Activated CD4-positive, CD25-positive, alpha-beta regulatory T cell (primary cell): ENCODE measurements around the gene SDHAF2.
"Not testable (repeated sequence)": the region's sequence is repeated elsewhere in the genome, so short reads cannot be mapped to it uniquely, and the experiment has no call there.

Experiments
- DNase-seq, 4 experiments: peaks; one replicate each; lab custom pipeline; 2025; lab: John Stamatoyannopoulos, UW

The SDHAF2 gene

GRCh38 chr11:61429691-61430582, at the start of gene SDHAF2, which contains the start of gene CPSF7:
TSS of gene SDHAF2 (plus strand) at chr11:61430124. CDS start at chr11:61430147, 23 bp downstream.
TSS of gene CPSF7 (minus strand) at chr11:61429975. CDS start at chr11:61429235, 740 bp downstream.
- peak; percentile 95 to 98 (median 97) for DNase-seq

GRCh38 chr11:61380884-61381283, 49.0 kb upstream of the SDHAF2 start:
- no peak for DNase-seq

DNA sequence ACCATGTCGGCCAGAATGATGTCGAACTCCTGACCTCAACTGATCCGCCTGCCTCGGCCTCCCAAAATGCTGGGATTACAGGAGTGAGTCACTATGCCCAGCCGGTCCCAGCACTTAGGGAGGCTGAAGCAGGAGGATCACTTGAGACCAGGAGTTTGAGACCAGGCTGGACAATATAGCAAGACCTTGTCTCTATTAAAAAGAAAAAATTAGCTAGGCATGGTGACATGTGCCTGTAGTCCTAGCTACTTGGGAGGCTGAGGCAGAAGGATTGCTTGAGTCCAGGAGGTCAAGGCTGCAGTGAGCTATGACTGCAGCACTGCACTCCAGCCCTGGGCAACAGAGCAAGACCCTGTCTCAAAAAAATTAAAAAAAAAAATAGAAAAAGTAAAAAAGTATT, 46.1 kb upstream of the SDHAF2 start:
- DNase-seq: not testable (repeated sequence)

DNA sequence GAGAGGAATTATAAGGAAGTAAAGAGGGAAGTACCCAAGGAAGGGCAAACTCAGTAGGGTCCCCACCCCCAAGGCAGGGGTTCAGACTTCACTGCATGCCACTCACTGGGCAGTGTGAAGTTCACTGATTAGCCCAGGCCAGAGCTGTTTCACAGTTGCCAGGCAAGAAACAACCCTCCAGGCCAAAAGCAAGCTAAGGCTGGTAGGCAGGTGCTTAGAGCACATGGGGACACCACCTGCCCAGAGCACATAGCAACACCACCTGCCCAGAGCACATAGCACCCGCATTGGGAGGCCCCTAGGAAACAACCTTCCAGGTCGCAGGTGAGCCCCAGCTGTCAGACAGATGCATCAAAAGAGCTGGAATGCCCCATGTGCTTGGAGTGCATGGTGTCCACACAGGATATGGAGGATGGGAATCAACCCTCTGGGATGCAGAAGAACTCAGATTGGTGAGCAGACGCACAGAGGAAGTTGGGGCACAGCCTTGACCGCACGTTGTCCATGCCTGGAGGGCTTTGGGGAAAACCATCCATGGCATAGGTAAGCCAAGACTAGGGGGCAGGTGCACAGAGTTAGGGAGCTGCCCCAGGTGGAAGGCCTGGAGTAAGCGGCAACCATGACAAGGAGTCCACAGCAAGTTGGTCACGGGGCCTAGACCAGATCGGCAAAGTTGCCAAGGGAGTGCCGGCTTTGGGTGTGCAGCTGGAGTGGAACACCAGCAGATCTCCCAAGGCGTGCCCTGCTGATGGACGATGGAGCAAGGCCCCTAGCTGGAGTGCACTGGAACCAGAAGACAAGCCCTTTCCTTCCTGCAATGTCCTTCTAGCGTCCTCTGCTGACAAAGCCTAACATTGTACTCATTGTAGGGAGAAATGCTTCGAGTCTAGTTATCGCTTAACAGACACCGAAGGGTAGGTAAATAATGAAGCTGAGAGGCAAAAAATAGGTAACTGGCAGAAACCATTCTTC, 45.4 kb upstream of the SDHAF2 start:
- DNase-seq: no peak

DNA sequence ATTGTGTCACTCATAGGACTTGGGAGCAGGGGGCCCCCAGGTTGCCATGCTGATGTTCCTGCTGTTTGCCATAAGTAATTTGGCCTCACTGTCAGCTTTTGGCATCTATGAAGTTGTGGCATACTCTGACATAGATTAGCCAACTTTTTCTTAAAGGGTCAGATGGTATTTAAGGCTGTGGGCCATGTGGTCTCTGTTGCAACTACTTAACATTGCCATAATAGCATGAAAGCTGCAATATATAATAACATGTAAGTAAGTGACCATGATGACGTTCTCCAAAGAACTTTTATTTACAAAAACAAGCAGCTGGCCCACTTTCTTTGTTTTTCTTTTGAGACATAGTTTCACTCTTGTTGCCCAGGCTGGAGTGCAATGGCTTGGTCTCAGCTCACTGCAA, 39.8 kb upstream of the SDHAF2 start:
- no peak for DNase-seq

DNA sequence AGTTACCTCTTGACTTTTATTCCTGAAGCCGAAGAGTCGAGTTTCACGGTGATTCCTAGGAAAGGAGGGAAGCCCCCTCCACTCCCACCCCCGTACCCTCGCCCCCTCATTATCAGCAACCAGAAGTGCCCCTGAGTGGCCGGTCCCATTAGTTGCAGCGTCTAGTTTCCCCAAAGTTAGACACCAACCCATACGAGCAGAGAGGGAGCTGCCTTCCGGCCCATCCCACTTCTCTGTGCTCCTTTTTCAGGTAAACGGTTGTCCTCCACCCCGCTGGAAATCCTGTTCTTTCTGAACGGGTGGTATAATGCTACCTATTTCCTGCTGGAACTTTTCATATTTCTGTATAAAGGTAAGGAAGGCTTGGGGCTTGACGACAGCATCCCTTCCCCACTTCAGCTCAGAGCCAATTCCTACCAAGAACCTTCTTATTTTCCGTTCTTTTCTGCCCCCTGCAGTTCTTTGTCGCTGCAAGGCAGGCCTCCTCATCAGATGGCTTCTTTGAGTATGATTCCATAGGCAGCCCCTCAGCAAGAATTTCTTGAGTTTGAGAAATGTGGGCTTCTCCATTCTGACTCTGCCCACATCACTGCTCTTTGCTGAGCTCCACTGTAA, 36.8 kb upstream of the SDHAF2 start:
- no peak for DNase-seq

DNA sequence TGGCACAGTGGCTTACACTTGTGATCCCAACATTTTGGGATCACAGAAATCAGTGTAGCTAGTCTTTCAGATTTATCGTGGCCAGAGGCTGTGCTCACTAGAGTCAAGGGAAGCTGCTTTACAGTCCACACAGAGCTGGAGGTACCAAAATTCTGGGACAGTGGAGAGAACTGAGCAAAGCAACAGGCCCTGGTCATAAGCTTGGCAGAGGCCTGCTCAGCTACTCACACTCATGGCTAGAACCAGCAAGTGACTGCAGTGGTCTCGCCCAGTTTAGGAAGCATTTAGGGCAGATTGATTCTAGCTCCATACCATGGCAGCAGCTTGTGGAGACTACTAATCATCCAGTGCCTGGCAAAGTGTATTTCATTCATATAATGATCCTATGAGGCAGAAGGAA, 28.8 kb upstream of the SDHAF2 start:
- no peak for DNase-seq

DNA sequence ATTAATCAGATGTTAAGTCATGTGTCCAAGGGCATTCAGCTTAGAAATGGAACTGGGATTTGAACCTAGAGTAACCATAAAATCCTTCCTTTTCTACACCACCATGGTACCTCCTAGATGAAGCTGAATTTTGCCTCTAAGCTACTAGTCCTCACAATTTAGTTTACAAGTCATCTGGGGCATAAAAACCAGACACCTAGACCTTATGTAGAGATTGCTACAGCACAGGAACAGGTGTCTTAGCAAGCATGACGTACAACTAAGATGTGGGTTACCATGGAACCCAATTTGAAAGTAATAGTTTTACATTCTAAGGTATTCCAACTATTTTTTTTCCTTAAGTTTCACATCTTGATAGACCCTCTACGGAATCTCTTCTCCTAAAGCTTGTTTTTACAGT, 28.4 kb upstream of the SDHAF2 start:
- DNase-seq: no peak

- no peak for DNase-seq
Observed at GRCh38 chr11:61403658-61404057, 26.3 kb upstream of the SDHAF2 start.

- no peak for DNase-seq
Observed at GRCh38 chr11:61404103-61404502, 25.8 kb upstream of the SDHAF2 start.

DNA sequence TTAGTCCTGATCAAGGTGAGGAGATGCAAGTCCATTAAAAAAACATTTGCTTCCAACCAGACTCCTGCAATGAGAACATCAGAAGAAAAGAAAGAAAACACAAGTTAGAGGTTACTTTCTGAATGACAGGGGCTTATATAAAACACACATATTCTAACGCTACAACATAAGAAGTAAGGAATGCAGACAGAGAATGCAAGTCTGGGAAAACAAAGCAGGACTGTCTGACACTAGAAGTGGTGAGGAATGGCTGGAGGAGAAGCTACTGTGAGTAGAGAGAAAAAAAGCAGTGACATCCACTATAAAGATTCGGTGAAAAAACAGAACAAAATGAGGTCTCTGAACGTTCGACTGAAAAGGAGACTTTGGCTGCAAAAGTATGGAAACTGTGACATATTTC, 25.3 kb upstream of the SDHAF2 start:
- no peak for DNase-seq

DNA sequence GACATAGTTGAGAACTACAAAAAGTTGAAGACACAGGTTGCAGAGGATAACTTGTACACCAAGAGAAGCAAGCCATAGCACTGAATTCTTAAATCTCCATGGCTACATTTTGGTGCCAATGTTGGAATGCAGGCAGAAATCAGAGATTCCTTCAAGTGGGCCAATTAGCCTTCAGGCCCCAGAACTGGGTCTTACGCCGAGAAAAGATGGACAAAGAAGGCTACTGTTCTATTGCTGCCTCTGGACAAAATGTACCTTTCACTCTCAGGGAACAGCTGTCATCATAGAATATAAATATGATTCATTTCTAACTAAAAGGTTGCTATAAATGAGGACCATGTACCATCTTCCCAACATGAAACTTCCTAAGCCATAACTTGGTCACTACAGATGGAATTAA, 23.9 kb upstream of the SDHAF2 start:
- DNase-seq: no peak

DNA sequence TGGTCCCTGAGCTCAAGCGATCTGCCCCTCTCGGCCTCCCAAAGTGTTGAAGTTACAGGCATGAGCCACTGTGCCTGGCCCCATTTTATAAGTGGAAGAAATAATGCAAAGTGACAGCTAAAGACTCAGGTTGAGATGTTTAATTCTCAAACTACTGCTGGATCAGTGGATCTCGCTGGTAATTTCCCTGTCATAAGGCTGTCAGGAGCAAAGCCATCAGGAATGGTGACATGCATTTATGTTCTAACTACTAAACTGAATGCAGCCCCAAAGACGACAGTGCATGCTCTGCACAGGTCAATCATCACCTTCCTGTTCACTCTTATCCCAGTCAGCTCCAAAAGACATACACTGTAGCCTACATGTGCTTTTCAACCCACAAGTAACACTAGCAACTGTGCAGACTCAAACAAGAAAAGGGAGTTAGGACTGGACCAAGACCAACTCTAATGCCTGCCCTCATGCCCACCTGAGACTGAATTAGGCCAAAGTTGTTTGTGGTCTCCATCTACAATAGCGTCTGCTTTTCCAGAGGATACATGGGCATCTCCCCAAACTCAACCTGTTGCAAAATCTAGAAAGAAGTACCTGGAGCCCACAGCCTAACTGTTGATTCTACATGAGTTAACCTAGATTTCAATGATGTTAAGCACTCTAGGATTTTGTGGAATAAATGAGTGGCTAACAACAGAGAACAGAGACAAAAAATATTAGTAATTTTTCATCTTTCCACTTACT, 22.8 kb upstream of the SDHAF2 start:
- no peak for DNase-seq

- DNase-seq: no peak
Observed at GRCh38 chr11:61411589-61411988, 18.3 kb upstream of the SDHAF2 start.

DNA sequence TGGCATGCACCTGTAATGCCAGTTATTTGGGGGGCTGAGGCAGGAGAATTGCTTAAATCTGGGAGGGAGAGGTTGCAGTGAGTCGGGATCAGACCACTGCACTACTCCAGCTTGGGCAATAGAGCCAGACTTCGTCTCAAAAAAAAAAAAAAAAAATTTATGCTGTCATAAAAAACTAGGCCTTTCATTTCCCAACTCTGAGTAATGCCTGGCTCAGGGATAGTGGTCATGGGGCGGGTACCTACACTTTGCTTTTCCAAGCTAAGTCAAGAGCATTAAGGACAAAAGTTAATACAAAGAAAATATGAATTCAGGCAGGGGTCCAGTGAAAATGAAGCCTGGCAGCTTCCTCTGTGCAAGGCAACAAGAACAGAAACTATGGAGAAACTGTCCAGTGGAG, 16.4 kb upstream of the SDHAF2 start:
- DNase-seq: no peak

DNA sequence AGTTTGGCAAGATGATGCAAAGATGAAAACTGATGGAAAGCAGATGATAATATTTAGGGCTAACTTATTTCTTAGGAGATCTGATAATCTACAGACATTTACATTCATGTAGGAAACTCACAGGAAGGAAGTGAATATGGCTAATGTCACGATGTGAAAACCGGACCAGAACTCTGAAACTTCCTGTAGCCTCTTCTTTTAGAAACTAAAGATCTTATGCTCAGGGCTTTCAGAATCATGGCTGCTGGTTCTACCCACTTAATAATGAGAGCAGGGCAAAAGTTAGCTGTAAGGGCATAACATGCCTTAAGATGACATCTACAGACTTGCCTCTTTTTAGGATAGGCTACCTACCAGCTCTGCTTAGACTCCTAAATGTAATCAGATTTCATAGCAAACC, 15.4 kb upstream of the SDHAF2 start:
- DNase-seq: no peak

- no peak for DNase-seq
Observed at GRCh38 chr11:61415381-61415780, 14.5 kb upstream of the SDHAF2 start.

DNA sequence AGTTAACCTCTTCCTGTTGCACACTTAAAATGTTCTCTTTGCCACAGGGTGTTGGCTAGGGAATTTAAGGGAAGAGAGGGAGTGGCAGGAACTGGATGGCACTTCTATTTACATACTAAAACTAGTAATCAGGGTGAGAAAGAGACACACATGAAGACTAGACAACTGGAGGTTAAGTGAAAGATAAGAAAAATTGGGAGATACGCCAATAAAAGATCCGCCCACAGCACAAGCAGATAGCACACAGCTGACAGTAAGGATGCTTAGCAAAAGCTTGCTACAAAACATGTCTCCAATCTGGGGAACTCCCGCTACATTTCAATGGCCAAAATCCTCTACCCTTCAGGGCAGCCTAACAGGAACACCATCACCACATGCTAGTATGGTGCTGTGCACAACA, 13.0 kb upstream of the SDHAF2 start:
- no peak for DNase-seq

DNA sequence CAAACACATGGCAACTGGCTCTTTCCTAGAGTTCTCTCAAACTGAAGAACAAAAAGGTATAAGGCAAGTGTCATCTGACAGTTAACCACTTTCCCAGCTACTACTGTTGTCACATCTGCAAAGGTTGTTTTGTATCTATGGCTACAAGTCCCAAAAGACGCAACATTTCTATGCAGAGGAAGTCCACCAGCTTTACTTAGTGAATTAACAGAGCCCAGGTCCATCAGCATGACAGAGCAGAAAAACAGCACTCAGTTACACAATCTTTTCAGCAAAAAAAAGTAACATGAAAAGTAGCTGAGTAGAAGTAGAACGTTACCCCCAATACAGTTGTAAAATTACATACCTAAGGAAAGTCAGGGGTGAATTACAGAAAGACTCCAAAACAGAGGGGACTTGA, 12.3 kb upstream of the SDHAF2 start:
- no peak for DNase-seq

GRCh38 chr11:61418136-61418535, 11.8 kb upstream of the SDHAF2 start:
- no peak for DNase-seq

- no peak for DNase-seq
Observed at GRCh38 chr11:61422226-61422625, 7.7 kb upstream of the SDHAF2 start.
